K562 (cell line): ENCODE data around the gene ZNF558. TPM values are rescaled to one million over a fixed set of nuclear protein-coding genes. Genes with fewer than 3 reads are reported as not detected.

Source experiments
- BACH1 ChIP-seq: fragments of 200-800 bp; sonication (Bioruptor generic); IDR thresholded peaks from 2 replicates; pipeline ENCODE4 v1.6.1; 2016; ENCODE audit warnings: missing genetic modification characterization, missing compliant biosample characterization
- BRD4 ChIP-seq: fragments of 200-600 bp; sonication (generic); IDR thresholded peaks from 2 replicates; pipeline ENCODE4 v1.6.1; 2017; ENCODE audit warnings: inconsistent platforms
- CBX5 ChIP-seq: IDR thresholded peaks from 2 replicates; pipeline ENCODE4 v1.6.1; 2014; ENCODE audit warnings: low read depth, borderline replicate concordance
- CXXC5 ChIP-seq: fragments of 250-450 bp; sonication (Bioruptor Pico); IDR thresholded peaks from 2 replicates; pipeline ENCODE4 v1.8.0; 2022; ENCODE audit warnings: inconsistent platforms, mild to moderate bottlenecking, moderate library complexity
- FOXA3 ChIP-seq, 2 experiments: fragments of 450-650 bp in 1 of 2; sonication (generic) in 1 of 2; formaldehyde crosslinking; IDR thresholded peaks in 1 of 2; conservative IDR thresholded peaks in 1 of 2; 2 replicates each; pipeline versions ENCODE4 v1.4.0 to v1.8.0; 2020 to 2022; ENCODE audit warnings: mild to moderate bottlenecking in 2 of 2, missing genetic modification reagents in 1 of 2
- HNRNPH1 ChIP-seq: fragments of 200-400 bp; formaldehyde crosslinking; optimal IDR thresholded peaks from 2 replicates; pipeline ENCODE3; 2017; ENCODE audit warnings: low read depth, mild to moderate bottlenecking, low read length, moderate library complexity
- MAFG ChIP-seq: fragments of 450-650 bp; conservative IDR thresholded peaks from 2 replicates; pipeline ENCODE4 v1.6.1; 2016; ENCODE audit warnings: missing genetic modification characterization, missing compliant biosample characterization
- NCOA6 ChIP-seq: fragments of 450-650 bp; IDR thresholded peaks from 2 replicates; pipeline ENCODE4 v1.6.1; 2017; ENCODE audit warnings: mild to moderate bottlenecking
- NFIX ChIP-seq: fragments of 250-450 bp; sonication (Bioruptor Pico); IDR thresholded peaks from 2 replicates; pipeline ENCODE4 v1.4.0; 2020; ENCODE audit warnings: low read depth, mild to moderate bottlenecking, moderate library complexity
- NFRKB ChIP-seq: fragments of 450-650 bp; IDR thresholded peaks from 2 replicates; pipeline ENCODE4 v1.6.1; 2016; ENCODE audit warnings: low read depth
- RHOXF2B ChIP-seq: fragments of 250-450 bp; sonication (Bioruptor Pico); conservative IDR thresholded peaks from 2 replicates; pipeline ENCODE4 v1.5.1; 2021
- SRSF1 ChIP-seq: fragments of 200-400 bp; formaldehyde crosslinking; IDR thresholded peaks from 2 replicates; pipeline ENCODE4 v1.6.1; 2017; ENCODE audit warnings: mild to moderate bottlenecking, low read depth, low read length, moderate library complexity
- TAF15 ChIP-seq: fragments of 200-400 bp; formaldehyde crosslinking; IDR thresholded peaks from 2 replicates; pipeline ENCODE4 v1.6.1; 2017; ENCODE audit warnings: mild to moderate bottlenecking, low read depth, low read length, moderate library complexity
- TARDBP ChIP-seq: fragments of 450-650 bp; IDR thresholded peaks from 2 replicates; pipeline ENCODE4 v1.6.1; 2016
- TRIM28 ChIP-seq: fragments of 450-650 bp; IDR thresholded peaks from 2 replicates; pipeline ENCODE4 v1.6.1; 2017
- ZBTB7A ChIP-seq: IDR thresholded peaks from 2 replicates; pipeline ENCODE4 v1.6.1; 2011; ENCODE audit warnings: low read depth, mild to moderate bottlenecking, low read length, moderate library complexity, borderline replicate concordance; ENCODE audit not compliant: control insufficient read depth
- ZEB2 ChIP-seq: fragments of 450-650 bp; IDR thresholded peaks from 2 replicates; pipeline ENCODE4 v1.6.1; 2016
- ZFP30 ChIP-seq: fragments of 250-450 bp; sonication (Bioruptor Pico); IDR thresholded peaks from 2 replicates; pipeline ENCODE4 v1.8.0; 2022; ENCODE audit warnings: moderate library complexity, mild to moderate bottlenecking, inconsistent platforms, borderline replicate concordance
- ZNF318 ChIP-seq, 2 experiments: fragments of 450-650 bp; IDR thresholded peaks; 2 replicates each; pipeline ENCODE4 v1.6.1; 2016; ENCODE audit warnings: mild to moderate bottlenecking in 2 of 2, borderline replicate concordance in 1 of 2, low read depth in 1 of 2, moderate library complexity in 1 of 2
- ZNF347 ChIP-seq: fragments of 450-650 bp; formaldehyde crosslinking; IDR thresholded peaks from 2 replicates; pipeline ENCODE4 v1.4.0; 2020; ENCODE audit warnings: low read depth, mild to moderate bottlenecking, moderate library complexity
- polyA plus RNA-seq, 8 experiments: library from polyadenylated mRNA; depleted of rRNA in 4 of 8; stranded (reverse) in 5 of 8; unstranded in 3 of 8; fragments of >200 nt; fragmentation: Nextera tagmentation in 2 of 8; fragmentation: Illumina TruSeq in 1 of 8; extraction: Ambion mirVana in 2 of 8; extraction: Trizol in 1 of 8; gene quantifications; 2 replicates each; pipeline versions ENCODE4 v1.2.1 to v1.2.3, GENCODE V29; 2011 to 2014; ENCODE audit warnings: inconsistent platforms in 1 of 8, missing spikeins in 1 of 8
- total RNA-seq, 7 experiments: library from RNA; depleted of rRNA in 6 of 7; stranded (reverse); fragments of >200 nt in 6 of 7; fragmentation: Illumina TruSeq in 2 of 7; extraction: Trizol in 2 of 7; gene quantifications; 2 replicates each; pipeline versions ENCODE4 v1.2.1 to v1.2.3, GENCODE V29; 2011 to 2021; ENCODE audit warnings: low replicate concordance in 1 of 7
- TF ChIP-seq, protein P1 (sequence below): IDR thresholded peaks from 3 replicates; pipeline ENCODE4 v1.6.1; 2011; ENCODE audit warnings: borderline replicate concordance, mild to moderate bottlenecking; ENCODE audit not compliant: insufficient read length, insufficient read depth

Gene ZNF558
- total and polyA plus RNA-seq, 9 of the 15 experiments (the other 6 are each of a cell fraction or from before 2014, with no cell fraction given), result 5.4 to 47.6 (median 21.2) TPM

DNA sequence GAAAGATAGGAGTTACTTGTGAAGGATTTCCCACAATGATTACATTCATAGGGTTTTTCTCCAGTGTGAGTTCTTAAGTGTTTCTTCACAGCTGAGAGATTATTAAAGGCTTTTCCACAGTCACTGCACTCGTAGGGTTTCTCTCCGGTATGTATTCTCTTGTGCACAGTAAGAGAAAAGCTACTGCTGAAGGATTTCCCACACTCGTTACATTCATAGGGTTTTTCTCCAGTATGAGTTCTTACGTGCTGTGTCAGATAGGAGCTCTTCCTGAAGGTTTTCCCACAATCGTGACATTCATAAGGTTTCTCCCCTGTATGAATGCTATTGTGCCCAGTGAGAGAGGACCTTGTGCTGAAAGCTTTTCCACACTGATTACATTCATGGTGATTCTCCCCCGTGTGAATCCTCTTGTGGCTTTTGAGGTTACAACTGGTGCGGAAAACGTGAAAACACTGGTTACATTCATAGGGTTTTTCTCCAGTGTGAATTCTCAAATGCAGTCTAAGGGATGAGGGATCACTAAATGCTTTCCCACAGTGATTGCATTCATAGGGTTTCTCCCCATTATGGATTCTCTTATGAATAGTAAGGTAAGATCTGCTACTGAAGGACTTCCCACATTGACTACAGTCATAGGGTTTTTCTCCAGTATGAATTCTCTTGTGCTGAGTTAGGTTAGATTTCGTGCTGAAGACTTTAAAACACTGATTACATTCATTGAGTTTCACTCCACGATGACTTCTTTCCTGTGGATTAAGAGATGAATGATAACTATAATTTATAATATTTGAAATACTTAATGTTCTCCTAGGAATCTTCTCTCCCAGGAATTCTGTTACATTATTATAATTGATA is 20.6 kb downstream of the ZNF558 start (continued):
- no peak for TF ChIP-seq ZNF318 (IDR thresholded peaks at IDR 0.05; ENCODE audit: borderline replicate concordance in 1 of 2, low read depth in 1 of 2)
- TF ChIP-seq TRIM28, result peak; percentile 99
- no peak for TF ChIP-seq NCOA6
- no peak for TF ChIP-seq TARDBP
- TF ChIP-seq CXXC5 (CRISPR knock-in tag), result no peak
- no peak for TF ChIP-seq NFIX (CRISPR knock-in tag)
- peak; percentile 82 for TF ChIP-seq CBX5
- no peak for TF ChIP-seq ZFP30 (CRISPR knock-in tag)
- no peak for TF ChIP-seq MAFG (tag)
- no peak for TF ChIP-seq SRSF1
- TF ChIP-seq ZBTB7A, result no peak
- no peak for TF ChIP-seq BRD4
- no peak for TF ChIP-seq HNRNPH1
- no peak for TF ChIP-seq BACH1 (tag)
- TF ChIP-seq, protein P1, sequence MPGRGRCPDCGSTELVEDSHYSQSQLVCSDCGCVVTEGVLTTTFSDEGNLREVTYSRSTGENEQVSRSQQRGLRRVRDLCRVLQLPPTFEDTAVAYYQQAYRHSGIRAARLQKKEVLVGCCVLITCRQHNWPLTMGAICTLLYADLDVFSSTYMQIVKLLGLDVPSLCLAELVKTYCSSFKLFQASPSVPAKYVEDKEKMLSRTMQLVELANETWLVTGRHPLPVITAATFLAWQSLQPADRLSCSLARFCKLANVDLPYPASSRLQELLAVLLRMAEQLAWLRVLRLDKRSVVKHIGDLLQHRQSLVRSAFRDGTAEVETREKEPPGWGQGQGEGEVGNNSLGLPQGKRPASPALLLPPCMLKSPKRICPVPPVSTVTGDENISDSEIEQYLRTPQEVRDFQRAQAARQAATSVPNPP, result no peak
- peak; percentile 57 for TF ChIP-seq ZEB2
- 0 out of 2 replicates have a peak, but pooled peaks have one; percentile 35 for TF ChIP-seq NFRKB
- TF ChIP-seq ZNF347 (CRISPR knock-in tag), result no peak
- TF ChIP-seq FOXA3 (CRISPR knock-in tag; conservative IDR thresholded peaks at IDR 0.05 in 1 of 2, IDR thresholded peaks at IDR 0.05 in 1 of 2), result no peak
- no peak for TF ChIP-seq RHOXF2B
- no peak for TF ChIP-seq TAF15
